Loucy (cell line): ENCODE measurements around the gene GALNT7.

Experiments
- H2AFZ ChIP-seq: fragments of 200-600 bp; sonication (generic); 2 replicates; pipeline ENCODE4 v1.6.0; 2016; ENCODE audit warnings: antibody characterized with exemption, mild to moderate bottlenecking, low read length, moderate library complexity
- H3F3A ChIP-seq: fragments of 200-600 bp; 2 replicates; pipeline ENCODE4 v1.6.0; 2016; ENCODE audit warnings: antibody characterized with exemption, low read depth, mild to moderate bottlenecking
- H3K27me3 ChIP-seq: fragments of 200-600 bp; sonication (generic); 2 replicates; pipeline ENCODE4 v1.6.1; 2014; ENCODE audit warnings: low read length, mild to moderate bottlenecking; ENCODE audit not compliant: insufficient read depth, poor library complexity, severe bottlenecking
- H3K36me3 ChIP-seq: fragments of 200-600 bp; sonication (generic); 2 replicates; pipeline ENCODE4 v1.6.1; 2016; ENCODE audit warnings: low read length; ENCODE audit not compliant: insufficient read depth
- H3K4me1 ChIP-seq: fragments of 200-600 bp; sonication (generic); 2 replicates; pipeline ENCODE4 v1.5.1; 2014; ENCODE audit warnings: low read length, mild to moderate bottlenecking; ENCODE audit not compliant: insufficient read depth, poor library complexity, severe bottlenecking
- H3K4me2 ChIP-seq: fragments of 200-600 bp; sonication (generic); 2 replicates; pipeline ENCODE4 v1.6.0; 2014; ENCODE audit warnings: antibody characterized with exemption, low read length, low read depth, mild to moderate bottlenecking; ENCODE audit not compliant: poor library complexity, severe bottlenecking
- H3K4me3 ChIP-seq: fragments of 200-600 bp; sonication (generic); 2 replicates; pipeline ENCODE4 v1.5.1; 2014; ENCODE audit warnings: low read length, mild to moderate bottlenecking, mixed read lengths; ENCODE audit not compliant: poor library complexity, severe bottlenecking
- H3K79me2 ChIP-seq: fragments of 200-600 bp; sonication (generic); 2 replicates; pipeline ENCODE4 v1.6.1; 2014; ENCODE audit warnings: low read length; ENCODE audit not compliant: insufficient read depth
- H3K9ac ChIP-seq: fragments of 200-600 bp; sonication (generic); 2 replicates; pipeline ENCODE4 v1.6.0; 2014; ENCODE audit warnings: mild to moderate bottlenecking, low read depth, low read length, moderate library complexity; ENCODE audit not compliant: poor library complexity, severe bottlenecking
- H3K9me2 ChIP-seq: fragments of 200-600 bp; sonication (generic); replicated peaks from 2 replicates; pipeline ENCODE4 v1.6.1; 2016; ENCODE audit warnings: low read depth, low read length, mixed read lengths
- H3K9me3 ChIP-seq: fragments of 200-600 bp; sonication (generic); 2 replicates; pipeline ENCODE4 v1.6.1; 2014; ENCODE audit warnings: mild to moderate bottlenecking, antibody characterized with exemption, low read length, low read depth; ENCODE audit not compliant: insufficient read depth
- H4K20me1 ChIP-seq: fragments of 200-600 bp; sonication (generic); 2 replicates; pipeline ENCODE4 v1.6.0; 2014; ENCODE audit warnings: antibody characterized with exemption, low read length, mild to moderate bottlenecking; ENCODE audit not compliant: insufficient read depth, poor library complexity, severe bottlenecking
- EZH2phosphoT487 ChIP-seq: fragments of 200-600 bp; IDR thresholded peaks from 2 replicates; pipeline ENCODE4 v1.6.1; 2018; ENCODE audit warnings: antibody characterized with exemption, mild to moderate bottlenecking, moderate library complexity, borderline replicate concordance
- TF ChIP-seq, protein P1 (sequence below): fragments of 200-600 bp; sonication (generic); conservative IDR thresholded peaks from 2 replicates; pipeline ENCODE4 v1.5.1; 2014; ENCODE audit warnings: mild to moderate bottlenecking, antibody characterized with exemption, low read length

The GALNT7 gene

DNA sequence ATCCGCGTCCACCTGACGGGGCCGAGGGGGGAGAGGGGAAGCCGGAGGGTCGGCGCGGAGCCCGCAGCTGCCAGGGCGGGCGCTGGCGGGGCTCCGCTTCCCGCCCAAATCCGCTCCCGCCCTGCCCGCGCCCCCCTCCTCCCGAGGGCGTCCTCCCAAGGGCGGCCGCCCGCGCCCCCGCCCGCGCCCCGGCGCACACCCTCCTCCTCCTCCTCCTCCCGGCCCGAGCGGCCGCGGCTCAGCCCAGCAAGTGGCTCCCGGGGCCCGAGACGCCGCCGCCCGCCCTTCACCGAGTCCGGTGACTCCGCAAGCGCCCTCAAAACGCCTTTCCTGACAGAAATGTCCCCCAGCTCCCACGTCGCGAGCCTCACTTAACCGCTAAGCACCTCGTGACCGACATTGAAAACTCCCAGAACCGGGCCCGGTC is 165.1 kb downstream of the GALNT7 start:
- TF ChIP-seq, protein P1, sequence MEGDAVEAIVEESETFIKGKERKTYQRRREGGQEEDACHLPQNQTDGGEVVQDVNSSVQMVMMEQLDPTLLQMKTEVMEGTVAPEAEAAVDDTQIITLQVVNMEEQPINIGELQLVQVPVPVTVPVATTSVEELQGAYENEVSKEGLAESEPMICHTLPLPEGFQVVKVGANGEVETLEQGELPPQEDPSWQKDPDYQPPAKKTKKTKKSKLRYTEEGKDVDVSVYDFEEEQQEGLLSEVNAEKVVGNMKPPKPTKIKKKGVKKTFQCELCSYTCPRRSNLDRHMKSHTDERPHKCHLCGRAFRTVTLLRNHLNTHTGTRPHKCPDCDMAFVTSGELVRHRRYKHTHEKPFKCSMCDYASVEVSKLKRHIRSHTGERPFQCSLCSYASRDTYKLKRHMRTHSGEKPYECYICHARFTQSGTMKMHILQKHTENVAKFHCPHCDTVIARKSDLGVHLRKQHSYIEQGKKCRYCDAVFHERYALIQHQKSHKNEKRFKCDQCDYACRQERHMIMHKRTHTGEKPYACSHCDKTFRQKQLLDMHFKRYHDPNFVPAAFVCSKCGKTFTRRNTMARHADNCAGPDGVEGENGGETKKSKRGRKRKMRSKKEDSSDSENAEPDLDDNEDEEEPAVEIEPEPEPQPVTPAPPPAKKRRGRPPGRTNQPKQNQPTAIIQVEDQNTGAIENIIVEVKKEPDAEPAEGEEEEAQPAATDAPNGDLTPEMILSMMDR, result no peak
- no peak for TF ChIP-seq EZH2phosphoT487
- Histone ChIP-seq H3K79me2 (peaks cover 92% of the 10 kb centered on the region), H2AFZ (peak overlapping the region; percentile 57; the same call in 1 of the 2 replicates), H3K4me2 (peak overlapping the region; percentile 84), H3K9me2 (no peaks in the 10 kb centered on the region), H3K36me3 (peaks cover 45% of the 10 kb centered on the region), H4K20me1 (peaks cover 50% of the 10 kb centered on the region), H3K4me3 (peak overlapping the region; percentile 99), H3K4me1 (peaks cover 60% of the 10 kb centered on the region), H3F3A (no peaks in the 10 kb centered on the region), H3K9me3 (no peaks in the 10 kb centered on the region), H3K27me3 (peaks cover 12% of the 10 kb centered on the region), H3K9ac (peak overlapping the region; percentile 100)

DNA sequence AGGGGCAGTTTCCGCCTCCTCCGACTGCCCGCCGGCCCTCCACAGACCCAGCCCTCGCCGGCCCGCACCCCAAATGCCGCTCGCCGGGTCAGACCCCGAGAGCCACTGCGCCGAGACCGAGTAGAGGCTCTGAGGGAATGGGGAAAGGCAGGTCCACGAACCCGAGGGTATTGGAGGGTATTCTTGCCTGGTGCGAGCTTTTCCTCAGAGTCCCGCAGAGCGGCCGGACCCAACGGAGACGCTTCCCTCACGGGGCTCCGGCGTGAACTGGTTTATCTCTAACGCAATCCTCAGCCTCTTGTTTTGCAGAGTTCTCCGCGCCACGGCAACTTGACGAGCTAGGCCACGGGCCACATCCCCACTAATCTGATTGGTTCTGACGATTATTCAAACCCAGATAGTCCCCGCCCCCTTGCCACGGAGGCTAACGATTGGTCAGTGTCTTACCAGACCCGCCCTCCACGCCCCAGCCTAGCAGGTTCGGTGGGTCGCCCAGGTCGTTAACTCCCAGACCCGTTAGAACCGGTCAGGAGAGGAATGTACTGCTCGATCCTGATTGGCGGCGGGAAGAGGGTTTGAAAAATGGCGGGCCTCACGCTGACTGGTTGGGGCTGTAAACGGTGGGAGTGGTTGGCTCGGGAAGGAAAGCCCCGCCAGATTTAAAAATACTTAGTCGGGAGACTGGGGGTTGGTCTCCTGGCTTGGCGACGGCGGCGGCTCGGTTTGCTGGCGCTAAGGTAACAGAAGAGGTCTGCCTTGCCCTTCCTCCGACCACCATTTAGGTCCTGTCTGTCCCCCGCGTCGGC is 165.7 kb downstream of the GALNT7 start, which contains the start of gene HMGB2:
TSS of gene HMGB2 (minus strand) at position 274 of the 806 bp plus-strand sequence. CDS start 709 bp downstream, outside the sequence.
- Histone ChIP-seq H3K9me3 (no peaks in the 10 kb centered on the region), H3F3A (no peaks in the 10 kb centered on the region), H3K9me2 (no peaks in the 10 kb centered on the region), H3K4me1 (peaks cover 60% of the 10 kb centered on the region), H2AFZ (peak within 1 kb of the TSS; percentile 57), H3K4me2 (peak within 1 kb of the TSS; percentile 97), H3K79me2 (peaks cover 90% of the 10 kb centered on the region), H3K4me3 (peak within 1 kb of the TSS; percentile 99), H3K36me3 (peaks cover 39% of the 10 kb centered on the region), H3K27me3 (peaks cover 12% of the 10 kb centered on the region), H4K20me1 (peaks cover 46% of the 10 kb centered on the region), H3K9ac (peak within 1 kb of the TSS; percentile 100)
- TF ChIP-seq, protein P1, result no peak
- TF ChIP-seq EZH2phosphoT487, result no peak

DNA sequence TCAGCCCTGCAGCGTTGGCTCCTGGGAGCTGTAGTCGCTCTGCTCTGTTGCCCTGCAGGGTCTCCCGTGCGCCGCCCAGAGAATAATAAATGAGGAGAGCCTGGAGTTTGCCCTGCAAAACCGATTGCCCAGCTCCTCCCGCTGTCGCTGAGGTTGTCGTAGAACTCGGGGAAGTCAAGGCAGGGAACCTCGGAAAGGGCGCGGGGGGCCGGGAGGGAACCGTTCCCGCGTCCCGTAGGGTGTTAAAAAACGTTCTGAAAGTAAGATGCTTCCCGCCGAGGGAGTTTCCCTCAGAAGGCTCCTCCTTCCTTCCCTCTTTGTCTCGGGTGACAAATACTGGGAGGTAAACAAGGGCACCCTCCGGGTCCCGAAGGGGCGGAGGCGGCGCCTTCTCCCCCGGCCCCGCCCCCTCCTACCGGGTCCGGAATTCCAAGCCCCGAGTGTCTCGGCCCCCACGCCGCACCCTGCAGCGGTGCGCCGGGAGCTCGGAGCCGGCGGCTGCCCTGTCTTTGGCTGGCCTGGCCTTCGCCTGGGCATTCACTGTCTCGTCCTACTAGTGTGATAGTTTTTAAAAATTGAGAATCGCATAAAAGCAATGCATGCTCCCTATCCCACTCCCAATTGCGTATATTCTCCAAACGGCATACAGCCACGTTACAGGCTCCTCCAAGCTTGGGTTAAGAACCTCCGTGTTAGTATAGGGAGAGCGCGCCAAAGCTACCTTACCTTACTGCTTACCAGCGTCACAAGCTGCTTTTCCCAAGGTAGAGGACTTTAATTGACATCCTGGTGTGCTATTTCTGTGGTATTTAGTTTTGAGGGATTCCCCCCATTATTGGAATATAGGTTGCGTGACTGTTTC is 166.5 kb downstream of the GALNT7 start:
- Histone ChIP-seq H4K20me1 (peaks cover 38% of the 10 kb centered on the region), H3F3A (no peaks in the 10 kb centered on the region), H3K27me3 (peaks cover 12% of the 10 kb centered on the region), H3K36me3 (peaks cover 31% of the 10 kb centered on the region), H3K9ac (peak overlapping the region; percentile 100), H3K4me1 (peaks cover 52% of the 10 kb centered on the region), H3K4me2 (peak overlapping the region; percentile 97), H3K9me2 (no peaks in the 10 kb centered on the region), H3K9me3 (no peaks in the 10 kb centered on the region), H3K79me2 (peaks cover 82% of the 10 kb centered on the region), H2AFZ (peak overlapping the region; percentile 54), H3K4me3 (peak overlapping the region; percentile 99)
- TF ChIP-seq EZH2phosphoT487, result no peak
- TF ChIP-seq, protein P1, result no peak
